Measurements from ENCODE around the gene KCNT2. TPM values are rescaled to one million over a fixed set of nuclear protein-coding genes. Genes with fewer than 3 reads are reported as not detected.
"Not testable (repeated sequence)": the region's sequence is repeated elsewhere in the genome, so short reads cannot be mapped to it uniquely, and the experiment has no call there.

KCNT2 gene
- total RNA-seq, 1 donor from 2014 or later: not detected

- Mint-ChIP-seq H3K4me1 (no peaks in the 10 kb centered on the region), H3K36me3 (ENCODE audit: low read depth) (no peaks in the 10 kb centered on the region), H3K27ac (no peak overlapping the region), H3K27me3 (no peaks in the 10 kb centered on the region), H3K9me3 (peaks cover 8% of the 10 kb centered on the region), H3K4me3 (no peak overlapping the region)
- CTCF ChIA-PET: no interaction called here
- TF ChIP-seq CTCF (IDR thresholded peaks at IDR 0.05): no peak
- no peak for ATAC-seq (ENCODE audit: low read depth)
- intact Hi-C loops (cut with micrococcal nuclease): no loop called here
- POLR2A ChIA-PET: no interaction called here
- no peak for DNase-seq
These were observed 91.0 kb downstream of the KCNT2 start for GRCh38 chr1:196517193-196517592.

GRCh38 chr1:196516373-196516772 is 91.9 kb downstream of the KCNT2 start:
- ChIA-PET POLR2A (no interaction called here), CTCF (no interaction called here)
- no peaks in the 10 kb centered on the region for H3K36me3 Mint-ChIP-seq (ENCODE audit: low read depth)

GRCh38 chr1:196515904-196516303 is 92.3 kb downstream of the KCNT2 start:
- intact Hi-C loops (cut with micrococcal nuclease): no loop called here
- no peak for DNase-seq
- Mint-ChIP-seq H3K9me3 (peaks cover 4% of the 10 kb centered on the region), H3K36me3 (ENCODE audit: low read depth) (no peaks in the 10 kb centered on the region), H3K27ac (no peak overlapping the region), H3K4me1 (no peaks in the 10 kb centered on the region), H3K4me3 (no peak overlapping the region), H3K27me3 (no peaks in the 10 kb centered on the region)
- POLR2A ChIA-PET: no interaction called here
- CTCF ChIA-PET: no interaction called here
- TF ChIP-seq CTCF (IDR thresholded peaks at IDR 0.05): no peak
- no peak for ATAC-seq (ENCODE audit: low read depth)

More at GRCh38 chr1:196516373-196516772, 91.9 kb downstream of the KCNT2 start:
- no peaks in the 10 kb centered on the region for H3K27me3 Mint-ChIP-seq
- H3K4me3 Mint-ChIP-seq: no peak overlapping the region
- DNase-seq (no peak), ATAC-seq (ENCODE audit: low read depth) (no peak)
- no peak for TF ChIP-seq CTCF (IDR thresholded peaks at IDR 0.05)
- H3K27ac Mint-ChIP-seq: no peak overlapping the region
- H3K9me3 Mint-ChIP-seq: peaks cover 5% of the 10 kb centered on the region
- no peaks in the 10 kb centered on the region for H3K4me1 Mint-ChIP-seq
- intact Hi-C loops (cut with micrococcal nuclease): no loop called here

- intact Hi-C loops (cut with micrococcal nuclease): no loop called here
- no peak for TF ChIP-seq CTCF (IDR thresholded peaks at IDR 0.05)
- no peaks in the 10 kb centered on the region for H3K27me3 Mint-ChIP-seq
- no peak for DNase-seq
- H3K36me3 Mint-ChIP-seq (ENCODE audit: low read depth): no peaks in the 10 kb centered on the region
- H3K4me1 Mint-ChIP-seq: no peaks in the 10 kb centered on the region
- no peak overlapping the region for H3K4me3 Mint-ChIP-seq
- H3K9me3 Mint-ChIP-seq: no peaks in the 10 kb centered on the region
- POLR2A ChIA-PET: no interaction called here
- no peak for ATAC-seq (ENCODE audit: low read depth)
- CTCF ChIA-PET: no interaction called here
- H3K27ac Mint-ChIP-seq: no peak overlapping the region
These were observed 94.4 kb downstream of the KCNT2 start for GRCh38 chr1:196513821-196514220.

GRCh38 chr1:196510451-196510850 is 97.8 kb downstream of the KCNT2 start:
- H3K27me3 Mint-ChIP-seq: no peaks in the 10 kb centered on the region
- DNase-seq (no peak), ATAC-seq (ENCODE audit: low read depth) (no peak)
- H3K27ac Mint-ChIP-seq: no peak overlapping the region
- no peaks in the 10 kb centered on the region for H3K9me3 Mint-ChIP-seq
- CTCF ChIA-PET: no interaction called here
- TF ChIP-seq CTCF (IDR thresholded peaks at IDR 0.05): no peak
- no peak overlapping the region for H3K4me3 Mint-ChIP-seq
- POLR2A ChIA-PET: no interaction called here
- intact Hi-C loops (cut with micrococcal nuclease): no loop called here
- no peaks in the 10 kb centered on the region for H3K36me3 Mint-ChIP-seq (ENCODE audit: low read depth)
- no peaks in the 10 kb centered on the region for H3K4me1 Mint-ChIP-seq

GRCh38 chr1:196504224-196504623 is 104.0 kb downstream of the KCNT2 start:
- H3K27ac Mint-ChIP-seq; H3K4me3 Mint-ChIP-seq; intact Hi-C loops (cut with micrococcal nuclease); ATAC-seq (ENCODE audit: low read depth); H3K36me3 Mint-ChIP-seq (ENCODE audit: low read depth); CTCF ChIA-PET; H3K4me1 Mint-ChIP-seq; H3K27me3 Mint-ChIP-seq; POLR2A ChIA-PET; H3K9me3 Mint-ChIP-seq; DNase-seq: not testable (repeated sequence)

All from activated B cell treated with CpG ODN at 0.5 μM for 24 hours (primary cell).